Measurements from ENCODE around the gene PREX1.

DNA sequence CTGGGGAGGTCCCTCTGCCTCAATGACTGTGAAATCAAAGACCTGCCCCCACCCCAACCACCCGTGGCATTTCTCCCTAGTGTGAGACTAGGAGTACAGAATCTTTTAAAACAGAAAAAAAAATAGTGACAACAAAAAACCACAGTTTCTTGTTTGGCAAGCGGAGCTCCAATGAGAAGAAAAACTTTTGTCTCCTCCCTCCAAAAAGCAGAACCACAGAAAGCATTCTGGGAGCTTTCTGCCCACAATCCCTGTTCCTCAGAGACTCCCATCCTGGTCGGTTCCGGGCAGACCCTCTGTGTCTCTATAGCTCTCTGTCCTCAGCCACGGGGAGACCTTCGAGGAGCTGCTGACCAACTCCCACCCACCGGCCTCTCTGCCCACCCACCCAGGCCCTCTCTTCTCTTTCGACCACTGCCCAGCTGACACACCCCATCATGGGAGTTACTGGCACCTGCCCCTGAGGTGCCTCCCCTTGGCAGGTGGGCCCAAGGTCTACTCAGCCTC is 4.9 kb downstream of the PREX1 start:
- no peak for TF ChIP-seq POLR2A (IDR thresholded peaks at IDR 0.05; ENCODE audit: extremely low read depth, insufficient read length)
- TF ChIP-seq, protein P1, sequence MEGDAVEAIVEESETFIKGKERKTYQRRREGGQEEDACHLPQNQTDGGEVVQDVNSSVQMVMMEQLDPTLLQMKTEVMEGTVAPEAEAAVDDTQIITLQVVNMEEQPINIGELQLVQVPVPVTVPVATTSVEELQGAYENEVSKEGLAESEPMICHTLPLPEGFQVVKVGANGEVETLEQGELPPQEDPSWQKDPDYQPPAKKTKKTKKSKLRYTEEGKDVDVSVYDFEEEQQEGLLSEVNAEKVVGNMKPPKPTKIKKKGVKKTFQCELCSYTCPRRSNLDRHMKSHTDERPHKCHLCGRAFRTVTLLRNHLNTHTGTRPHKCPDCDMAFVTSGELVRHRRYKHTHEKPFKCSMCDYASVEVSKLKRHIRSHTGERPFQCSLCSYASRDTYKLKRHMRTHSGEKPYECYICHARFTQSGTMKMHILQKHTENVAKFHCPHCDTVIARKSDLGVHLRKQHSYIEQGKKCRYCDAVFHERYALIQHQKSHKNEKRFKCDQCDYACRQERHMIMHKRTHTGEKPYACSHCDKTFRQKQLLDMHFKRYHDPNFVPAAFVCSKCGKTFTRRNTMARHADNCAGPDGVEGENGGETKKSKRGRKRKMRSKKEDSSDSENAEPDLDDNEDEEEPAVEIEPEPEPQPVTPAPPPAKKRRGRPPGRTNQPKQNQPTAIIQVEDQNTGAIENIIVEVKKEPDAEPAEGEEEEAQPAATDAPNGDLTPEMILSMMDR (IDR thresholded peaks at IDR 0.05; ENCODE audit: low read depth, low read length): no peak
- TF ChIP-seq, protein P2, sequence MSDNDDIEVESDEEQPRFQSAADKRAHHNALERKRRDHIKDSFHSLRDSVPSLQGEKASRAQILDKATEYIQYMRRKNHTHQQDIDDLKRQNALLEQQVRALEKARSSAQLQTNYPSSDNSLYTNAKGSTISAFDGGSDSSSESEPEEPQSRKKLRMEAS (IDR thresholded peaks at IDR 0.05; ENCODE audit: low read depth, low read length): peak; percentile 25
